Measurements from ENCODE around the gene FOXF2.
A peak's percentile ranks its signal among the peaks of the same experiment; 100 is the strongest.

GRCh38 chr6:1406306-1407072, 17.1 kb downstream of the FOXF2 start:
- TF ChIP-seq POLR2A (IDR thresholded peaks at IDR 0.05; ENCODE audit: extremely low read depth, insufficient read length) (no peak), MAX (IDR thresholded peaks at IDR 0.05; ENCODE audit: low read depth, low read length) (no peak), CTCF (IDR thresholded peaks at IDR 0.05; ENCODE audit: low read depth, low read length) (peak; percentile 21), MYC (IDR thresholded peaks at IDR 0.05; ENCODE audit: low read depth, low read length) (no peak)

Data from NB4 (cell line).